ENCODE results near the gene HIPK2.
"Not testable (repeated sequence)": the region's sequence is repeated elsewhere in the genome, so short reads cannot be mapped to it uniquely, and the experiment has no call there.

Gene HIPK2

DNA sequence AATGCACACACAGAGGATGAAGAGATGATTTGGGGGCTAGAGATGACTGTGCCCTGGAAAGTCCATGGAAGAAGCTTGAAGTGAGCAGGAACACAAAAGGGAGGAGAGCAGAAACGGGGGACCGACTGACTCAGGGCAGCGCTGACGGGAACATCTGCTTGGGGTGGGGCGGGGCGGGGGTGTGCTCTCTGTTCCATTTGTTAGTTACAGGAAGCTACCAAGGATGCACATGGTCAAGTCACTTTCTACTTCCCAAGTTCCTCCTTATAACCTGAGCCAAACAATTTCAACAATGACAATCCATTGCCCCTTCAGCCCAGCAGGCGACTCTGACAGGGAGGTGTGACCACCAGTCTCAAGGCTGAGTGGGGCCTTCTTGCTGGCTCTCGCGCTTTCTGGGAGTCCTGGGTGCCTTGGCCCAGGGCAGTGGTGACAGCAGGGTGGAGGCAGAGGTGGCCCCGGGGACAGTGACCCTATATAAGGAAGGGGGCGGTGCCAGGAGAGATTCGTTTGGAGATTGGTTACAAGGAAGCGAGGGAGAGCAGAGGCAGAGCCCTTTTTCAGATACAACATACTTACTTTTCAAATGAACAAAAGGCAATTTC, 214.7 kb downstream of the HIPK2 start:
- in situ Hi-C loops (cut with MboI; ENCODE audit: low sequenced_read_pairs, unreplicated experiment), result no loop called here
- no peak for DNase-seq (ENCODE audit: low spot score)
- TF ChIP-seq, protein P1, sequence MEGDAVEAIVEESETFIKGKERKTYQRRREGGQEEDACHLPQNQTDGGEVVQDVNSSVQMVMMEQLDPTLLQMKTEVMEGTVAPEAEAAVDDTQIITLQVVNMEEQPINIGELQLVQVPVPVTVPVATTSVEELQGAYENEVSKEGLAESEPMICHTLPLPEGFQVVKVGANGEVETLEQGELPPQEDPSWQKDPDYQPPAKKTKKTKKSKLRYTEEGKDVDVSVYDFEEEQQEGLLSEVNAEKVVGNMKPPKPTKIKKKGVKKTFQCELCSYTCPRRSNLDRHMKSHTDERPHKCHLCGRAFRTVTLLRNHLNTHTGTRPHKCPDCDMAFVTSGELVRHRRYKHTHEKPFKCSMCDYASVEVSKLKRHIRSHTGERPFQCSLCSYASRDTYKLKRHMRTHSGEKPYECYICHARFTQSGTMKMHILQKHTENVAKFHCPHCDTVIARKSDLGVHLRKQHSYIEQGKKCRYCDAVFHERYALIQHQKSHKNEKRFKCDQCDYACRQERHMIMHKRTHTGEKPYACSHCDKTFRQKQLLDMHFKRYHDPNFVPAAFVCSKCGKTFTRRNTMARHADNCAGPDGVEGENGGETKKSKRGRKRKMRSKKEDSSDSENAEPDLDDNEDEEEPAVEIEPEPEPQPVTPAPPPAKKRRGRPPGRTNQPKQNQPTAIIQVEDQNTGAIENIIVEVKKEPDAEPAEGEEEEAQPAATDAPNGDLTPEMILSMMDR (IDR thresholded peaks at IDR 0.05; ENCODE audit: borderline replicate concordance, control extremely low read depth, extremely low read depth, insufficient read depth, missing control alignments), result no peak

DNA sequence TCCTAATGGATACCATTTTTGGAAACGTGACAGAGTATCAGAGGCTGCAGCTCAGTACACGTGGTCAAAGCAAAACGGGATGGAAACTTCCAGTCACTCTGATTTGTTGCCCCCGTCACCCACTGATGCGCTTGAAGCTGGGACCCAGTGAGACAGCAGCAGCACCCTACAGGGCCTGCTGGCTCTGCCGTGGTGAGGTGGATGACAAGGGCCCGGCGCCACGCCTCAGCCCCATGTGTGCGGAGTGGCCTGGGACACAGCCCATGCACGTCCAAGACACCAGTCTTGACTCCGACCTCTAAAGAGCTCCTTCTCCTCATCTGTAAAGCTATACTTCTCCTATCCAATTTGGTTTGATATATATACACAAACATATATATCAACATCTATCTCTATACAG, 215.3 kb downstream of the HIPK2 start:
- TF ChIP-seq, protein P1 (IDR thresholded peaks at IDR 0.05; ENCODE audit: borderline replicate concordance, control extremely low read depth, extremely low read depth, insufficient read depth, missing control alignments), result no peak
- in situ Hi-C loops (cut with MboI; ENCODE audit: low sequenced_read_pairs, unreplicated experiment), result no loop called here
- no peak for DNase-seq (ENCODE audit: low spot score)

DNA sequence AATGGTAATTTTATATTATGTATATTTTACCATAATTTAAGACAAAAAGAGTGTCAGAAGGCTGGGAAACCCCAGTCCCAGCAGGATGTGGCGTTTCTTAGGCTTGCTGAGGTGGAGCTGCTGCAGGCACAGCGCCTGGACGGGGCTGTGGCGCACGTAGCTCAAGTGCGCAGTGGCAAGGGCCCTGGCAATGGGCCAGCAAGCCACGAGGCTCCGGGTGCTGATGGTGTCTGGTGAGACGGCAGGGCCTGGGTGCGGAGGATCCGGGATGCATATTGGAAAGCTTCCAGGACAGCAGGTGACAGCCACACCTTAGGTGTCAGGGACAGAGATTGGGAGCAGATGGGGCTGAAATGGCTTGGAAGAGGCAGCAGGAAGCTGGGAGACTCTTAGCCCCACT, 217.1 kb downstream of the HIPK2 start:
- no peak for DNase-seq (ENCODE audit: low spot score)
- TF ChIP-seq, protein P1 (IDR thresholded peaks at IDR 0.05; ENCODE audit: borderline replicate concordance, control extremely low read depth, extremely low read depth, insufficient read depth, missing control alignments), result no peak
- in situ Hi-C loops (cut with MboI; ENCODE audit: low sequenced_read_pairs, unreplicated experiment), result no loop called here

DNA sequence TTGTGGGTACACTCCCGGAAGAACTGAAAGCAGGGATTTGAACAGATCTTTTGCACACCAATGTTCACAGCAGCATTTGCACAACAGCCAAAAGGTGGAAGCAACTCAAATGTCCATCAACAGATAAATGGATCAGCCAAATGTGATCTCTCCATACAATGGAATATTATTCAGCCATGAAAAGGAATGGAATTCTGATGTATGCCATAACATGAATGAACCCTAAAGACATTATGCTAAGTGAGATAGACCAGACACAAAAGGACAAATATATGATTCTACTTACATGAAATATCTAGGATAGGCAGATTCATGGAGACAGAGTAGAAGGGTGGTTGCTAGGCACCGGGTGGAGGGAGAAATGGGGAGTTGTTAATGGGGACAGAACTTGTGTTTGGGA, 217.6 kb downstream of the HIPK2 start:
- TF ChIP-seq, protein P1 (IDR thresholded peaks at IDR 0.05; ENCODE audit: borderline replicate concordance, control extremely low read depth, extremely low read depth, insufficient read depth, missing control alignments), result no peak
- no peak for DNase-seq (ENCODE audit: low spot score)
- in situ Hi-C loops (cut with MboI; ENCODE audit: low sequenced_read_pairs, unreplicated experiment), result no loop called here

DNA sequence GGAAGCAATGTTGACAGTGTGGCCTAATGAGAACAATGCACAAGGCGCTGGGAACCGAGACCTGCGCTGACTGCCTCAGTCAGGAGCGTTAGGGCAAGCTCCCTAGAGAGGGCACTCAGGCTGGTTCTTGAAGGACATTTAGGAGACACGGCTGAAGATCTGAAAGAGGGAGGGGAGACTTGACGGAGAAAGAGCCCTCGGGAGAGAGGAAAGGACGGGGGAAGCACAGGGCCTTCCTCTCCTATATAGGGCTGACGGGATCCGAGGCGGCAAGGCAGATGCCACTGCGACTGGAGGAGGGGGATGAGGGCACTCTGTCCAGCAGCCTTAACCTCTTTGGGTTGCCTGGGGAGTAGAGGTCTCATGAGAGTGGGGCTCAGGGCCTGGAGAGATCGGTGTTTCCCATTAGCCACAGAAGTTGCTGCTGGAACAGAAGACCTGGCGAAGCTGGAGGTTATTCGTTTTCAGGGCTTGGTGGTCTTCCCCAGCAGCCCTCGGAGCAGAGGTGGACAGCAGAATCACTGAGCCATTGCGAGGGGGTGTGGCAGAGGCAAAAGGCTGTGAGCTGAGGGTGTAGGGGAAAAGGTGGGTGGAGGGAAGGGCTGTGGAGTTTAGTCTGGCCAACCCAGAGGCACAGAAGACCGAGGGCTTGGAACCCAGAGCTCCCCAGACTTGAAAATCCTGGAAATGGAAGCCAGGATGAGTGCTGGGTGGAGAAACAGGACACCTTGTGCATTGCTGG, 218.3 kb downstream of the HIPK2 start:
- DNase-seq (ENCODE audit: low spot score), result no peak
- in situ Hi-C loops (cut with MboI; ENCODE audit: low sequenced_read_pairs, unreplicated experiment), result no loop called here
- TF ChIP-seq, protein P1 (IDR thresholded peaks at IDR 0.05; ENCODE audit: borderline replicate concordance, control extremely low read depth, extremely low read depth, insufficient read depth, missing control alignments), result no peak

DNA sequence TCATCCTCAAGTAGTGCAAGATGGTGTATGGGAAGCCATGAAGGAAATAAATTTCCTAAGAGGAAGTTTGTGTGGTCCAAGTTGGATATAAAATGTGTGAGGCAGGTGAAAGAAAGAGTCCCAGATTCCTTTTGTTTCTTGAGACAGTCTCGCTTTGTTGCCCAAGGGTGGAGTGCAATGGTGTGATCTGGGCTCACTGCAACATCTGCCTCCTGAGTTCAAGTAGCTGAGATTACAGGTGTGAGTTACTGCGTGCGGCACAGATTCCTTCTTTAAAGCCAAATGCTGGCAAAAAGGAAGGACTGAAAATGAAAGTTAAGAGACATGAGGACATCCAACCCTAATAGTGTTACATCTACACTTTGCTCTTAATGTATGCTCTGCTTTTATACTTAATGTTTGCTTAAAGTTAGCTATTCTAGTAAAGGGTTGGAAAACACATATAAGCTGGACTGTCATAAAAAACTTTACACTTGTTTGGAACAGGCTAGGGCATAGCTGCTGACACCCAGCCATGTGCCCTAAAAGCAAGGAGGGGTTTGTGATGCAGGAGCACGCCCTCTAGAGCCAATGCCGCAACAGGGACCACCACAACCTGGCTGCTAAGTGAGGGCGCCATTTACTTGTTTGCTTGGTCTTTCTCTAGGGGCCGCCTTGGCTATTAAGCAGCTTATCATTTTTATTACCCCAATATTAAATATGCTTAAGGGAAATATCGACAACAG, 219.8 kb downstream of the HIPK2 start:
- in situ Hi-C loops (cut with MboI; ENCODE audit: low sequenced_read_pairs, unreplicated experiment), result no loop called here
- TF ChIP-seq, protein P1 (IDR thresholded peaks at IDR 0.05; ENCODE audit: borderline replicate concordance, control extremely low read depth, extremely low read depth, insufficient read depth, missing control alignments), result no peak
- no peak for DNase-seq (ENCODE audit: low spot score)

DNA sequence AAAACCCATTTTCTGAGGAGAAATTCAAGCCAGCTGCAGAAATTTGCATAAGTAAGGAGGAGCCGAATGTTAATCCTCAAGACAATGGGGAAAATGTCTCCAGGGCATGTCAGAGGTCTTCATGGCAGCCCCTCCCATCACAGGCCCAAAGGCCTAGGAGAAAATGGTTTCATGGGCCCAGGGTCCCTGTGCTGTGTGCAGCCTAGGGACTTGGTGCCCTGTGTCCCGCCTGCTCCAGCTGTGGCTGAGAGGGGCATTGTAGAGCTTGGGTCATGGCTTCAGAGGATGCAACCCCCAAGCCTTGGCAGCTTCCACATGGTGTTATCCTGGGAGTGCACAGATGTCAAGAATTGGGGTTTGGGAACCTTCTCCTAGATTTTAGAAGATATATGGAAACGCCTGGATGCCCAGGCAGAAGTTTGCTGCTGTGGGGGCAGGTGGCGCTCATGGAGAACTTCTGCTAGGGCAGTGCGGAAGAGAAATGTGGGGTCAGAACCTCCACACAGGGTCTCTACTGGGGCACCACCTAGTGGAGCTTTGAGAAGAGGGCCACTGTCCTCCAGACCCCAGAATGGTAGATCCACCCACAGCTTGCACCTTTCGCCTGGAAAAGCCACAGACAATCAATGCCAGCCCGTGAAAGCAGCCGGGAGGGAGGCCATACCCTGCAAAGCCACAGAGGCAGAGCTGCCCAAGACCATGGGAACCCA, 223.7 kb downstream of the HIPK2 start:
- DNase-seq (ENCODE audit: low spot score); in situ Hi-C loops (cut with MboI; ENCODE audit: low sequenced_read_pairs, unreplicated experiment): not testable (repeated sequence)
